ENCODE results near the gene FAM186B.

Gene FAM186B

GRCh38 chr12:49537752-49538509 lies 67.5 kb downstream of the FAM186B start:
- no peak overlapping the region for H3K9ac ChIP-seq (ENCODE audit: low read length)
- peak overlapping the region; percentile 51 to 69 for H3K4me3 ChIP-seq (ENCODE audit: low read depth in 1 of 2, low read length in 2 of 2)
- H3K4me1 ChIP-seq (ENCODE audit: insufficient read depth, low read length): peaks cover 11% of the 10 kb centered on the region
- H3K36me3 ChIP-seq (ENCODE audit: insufficient read depth, low read length): no peaks in the 10 kb centered on the region
- no peak overlapping the region for H3K27ac ChIP-seq (ENCODE audit: low read depth, low read length)
- no peaks in the 10 kb centered on the region for H3K9me3 ChIP-seq (ENCODE audit: low read length)
- H3K27me3 ChIP-seq (ENCODE audit: control insufficient read depth in 1 of 2, insufficient read depth in 2 of 2, low read length in 2 of 2): peaks cover 24 to 38% of the 10 kb centered on the region in 2 donors

All from muscle layer of colon (tissue), 2 donors.